ENCODE results near the gene ATP8B2. TPM values are rescaled to one million over a fixed set of nuclear protein-coding genes. Genes with fewer than 3 reads are reported as not detected.

ATP8B2 gene
- total RNA-seq, 1 donor from 2014 or later, result 35.2 TPM

DNA sequence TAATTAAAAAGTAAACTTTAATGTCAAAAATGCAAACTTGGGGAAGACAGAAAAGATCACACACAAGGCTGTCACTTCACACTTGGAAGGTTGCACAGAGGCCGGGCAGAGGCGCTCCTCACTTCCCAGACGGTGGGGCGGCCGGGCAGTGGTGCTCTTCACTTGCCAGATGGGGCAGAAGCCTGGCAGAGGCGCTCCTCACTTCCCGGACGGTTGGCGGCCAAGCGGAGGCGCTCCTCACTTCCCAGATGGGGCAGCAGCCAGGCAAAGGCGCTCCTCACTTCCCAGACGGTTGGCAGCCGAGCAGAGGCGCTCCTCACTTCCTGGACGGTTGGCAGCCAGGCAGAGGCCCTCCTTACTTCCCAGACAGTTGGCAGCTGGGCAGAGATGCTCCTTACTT is 54.0 kb downstream of the ATP8B2 start:
- Histone ChIP-seq H3K36me3 (no peaks in the 10 kb centered on the region), H3K27ac (no peak overlapping the region), H3K9me3 (no peaks in the 10 kb centered on the region), H3K4me1 (no peaks in the 10 kb centered on the region), H3K4me3 (no peak overlapping the region), H3K27me3 (no peaks in the 10 kb centered on the region)
- TF ChIP-seq, protein P1, sequence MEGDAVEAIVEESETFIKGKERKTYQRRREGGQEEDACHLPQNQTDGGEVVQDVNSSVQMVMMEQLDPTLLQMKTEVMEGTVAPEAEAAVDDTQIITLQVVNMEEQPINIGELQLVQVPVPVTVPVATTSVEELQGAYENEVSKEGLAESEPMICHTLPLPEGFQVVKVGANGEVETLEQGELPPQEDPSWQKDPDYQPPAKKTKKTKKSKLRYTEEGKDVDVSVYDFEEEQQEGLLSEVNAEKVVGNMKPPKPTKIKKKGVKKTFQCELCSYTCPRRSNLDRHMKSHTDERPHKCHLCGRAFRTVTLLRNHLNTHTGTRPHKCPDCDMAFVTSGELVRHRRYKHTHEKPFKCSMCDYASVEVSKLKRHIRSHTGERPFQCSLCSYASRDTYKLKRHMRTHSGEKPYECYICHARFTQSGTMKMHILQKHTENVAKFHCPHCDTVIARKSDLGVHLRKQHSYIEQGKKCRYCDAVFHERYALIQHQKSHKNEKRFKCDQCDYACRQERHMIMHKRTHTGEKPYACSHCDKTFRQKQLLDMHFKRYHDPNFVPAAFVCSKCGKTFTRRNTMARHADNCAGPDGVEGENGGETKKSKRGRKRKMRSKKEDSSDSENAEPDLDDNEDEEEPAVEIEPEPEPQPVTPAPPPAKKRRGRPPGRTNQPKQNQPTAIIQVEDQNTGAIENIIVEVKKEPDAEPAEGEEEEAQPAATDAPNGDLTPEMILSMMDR (IDR thresholded peaks at IDR 0.05), result no peak
- DNase-seq (peak; percentile 38), ATAC-seq (no peak)
- intact Hi-C loops (cut with DNase I), result no loop called here

DNA sequence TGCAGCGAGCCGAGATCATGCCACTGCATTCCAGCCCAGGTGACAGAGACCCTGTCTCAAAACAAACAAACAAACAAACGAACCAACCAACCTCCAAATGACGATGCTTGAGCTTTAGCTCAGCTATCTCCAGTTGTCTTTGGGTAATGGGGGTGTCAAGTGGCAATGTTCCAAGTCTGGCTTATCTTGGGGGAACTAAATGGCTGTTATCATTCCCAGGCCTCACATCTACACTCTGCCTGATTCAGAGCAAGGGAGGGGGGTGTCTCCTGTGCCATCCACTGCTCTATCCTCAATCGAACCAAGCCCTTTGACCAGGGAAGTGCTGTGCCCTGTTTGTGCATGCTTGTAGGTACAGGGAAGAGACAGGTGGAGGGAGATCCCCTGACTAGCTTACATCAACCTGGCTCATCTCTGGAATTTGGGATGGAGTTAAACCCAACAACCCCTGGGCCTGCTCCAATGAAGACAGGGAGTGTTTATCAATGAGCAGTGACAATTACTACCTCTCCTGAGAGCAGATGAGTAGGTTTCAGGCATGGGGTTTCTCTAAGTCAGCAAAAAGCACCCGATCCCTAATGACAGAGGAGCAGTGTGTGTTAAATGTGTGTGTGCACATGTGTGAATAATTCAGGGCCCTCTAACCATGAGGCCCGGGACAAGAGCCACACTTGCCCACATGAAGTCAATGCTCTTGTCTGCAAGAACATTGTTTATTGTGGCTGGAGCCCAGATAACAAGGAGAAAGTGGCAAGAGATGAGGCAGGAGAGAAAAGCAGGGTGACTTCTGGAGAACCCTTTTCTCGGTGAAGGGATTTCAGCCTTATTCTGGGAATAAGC is 59.5 kb downstream of the ATP8B2 start:
- H3K4me3 ChIP-seq, result no peak overlapping the region
- intact Hi-C loops (cut with DNase I), result no loop called here
- H3K4me1 ChIP-seq, result peaks cover 11% of the 10 kb centered on the region
- ATAC-seq (no peak), DNase-seq (peak; percentile 13)
- H3K9me3 ChIP-seq, result no peaks in the 10 kb centered on the region
- no peaks in the 10 kb centered on the region for H3K36me3 ChIP-seq
- peak overlapping the region; percentile 36 for H3K27ac ChIP-seq
- TF ChIP-seq, protein P1 (IDR thresholded peaks at IDR 0.05), result no peak
- H3K27me3 ChIP-seq, result no peaks in the 10 kb centered on the region

DNA sequence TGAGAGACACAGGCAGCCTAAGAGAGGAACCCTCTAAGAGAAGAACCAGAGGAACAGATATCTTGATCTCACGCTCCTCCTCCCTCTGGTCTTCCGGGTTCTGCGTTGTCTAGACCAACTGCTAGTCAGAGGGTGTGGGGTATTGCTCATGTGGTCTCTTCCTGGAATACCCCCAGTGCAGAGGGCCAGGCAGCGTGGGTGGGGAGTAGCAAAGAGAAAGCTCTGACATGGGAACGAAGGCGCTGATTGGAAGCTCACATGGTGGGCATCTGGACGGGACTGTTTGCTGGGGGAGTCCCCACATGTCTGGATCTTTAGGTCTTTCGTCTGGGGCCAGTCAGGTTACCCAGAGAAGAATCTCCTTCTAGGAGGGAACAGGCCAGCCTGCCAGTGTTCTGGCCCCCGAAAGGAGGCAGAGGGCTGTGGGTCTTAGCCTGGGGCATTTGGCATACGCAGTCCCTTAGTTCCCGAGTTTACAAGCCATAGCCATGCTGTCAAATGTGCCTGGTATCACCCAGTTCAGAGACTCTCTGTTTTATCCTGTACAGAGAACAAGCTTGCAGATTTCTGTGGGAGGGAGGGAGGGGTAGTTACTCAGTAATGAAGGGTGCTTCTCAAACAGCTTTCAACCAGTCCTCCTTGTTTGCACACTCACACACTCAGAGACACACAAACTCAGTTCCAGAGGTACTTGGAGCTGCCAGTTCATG is 61.5 kb downstream of the ATP8B2 start:
- H3K4me3 ChIP-seq, result no peak overlapping the region
- no peaks in the 10 kb centered on the region for H3K27me3 ChIP-seq
- H3K9me3 ChIP-seq, result no peaks in the 10 kb centered on the region
- peaks cover 11% of the 10 kb centered on the region for H3K4me1 ChIP-seq
- TF ChIP-seq, protein P1 (IDR thresholded peaks at IDR 0.05), result no peak
- intact Hi-C loops (cut with DNase I), result no loop called here
- ATAC-seq, result peak; percentile 93
- no peaks in the 10 kb centered on the region for H3K36me3 ChIP-seq
- peak; percentile 52 for DNase-seq
- peak overlapping the region; percentile 56 for H3K27ac ChIP-seq

DNA sequence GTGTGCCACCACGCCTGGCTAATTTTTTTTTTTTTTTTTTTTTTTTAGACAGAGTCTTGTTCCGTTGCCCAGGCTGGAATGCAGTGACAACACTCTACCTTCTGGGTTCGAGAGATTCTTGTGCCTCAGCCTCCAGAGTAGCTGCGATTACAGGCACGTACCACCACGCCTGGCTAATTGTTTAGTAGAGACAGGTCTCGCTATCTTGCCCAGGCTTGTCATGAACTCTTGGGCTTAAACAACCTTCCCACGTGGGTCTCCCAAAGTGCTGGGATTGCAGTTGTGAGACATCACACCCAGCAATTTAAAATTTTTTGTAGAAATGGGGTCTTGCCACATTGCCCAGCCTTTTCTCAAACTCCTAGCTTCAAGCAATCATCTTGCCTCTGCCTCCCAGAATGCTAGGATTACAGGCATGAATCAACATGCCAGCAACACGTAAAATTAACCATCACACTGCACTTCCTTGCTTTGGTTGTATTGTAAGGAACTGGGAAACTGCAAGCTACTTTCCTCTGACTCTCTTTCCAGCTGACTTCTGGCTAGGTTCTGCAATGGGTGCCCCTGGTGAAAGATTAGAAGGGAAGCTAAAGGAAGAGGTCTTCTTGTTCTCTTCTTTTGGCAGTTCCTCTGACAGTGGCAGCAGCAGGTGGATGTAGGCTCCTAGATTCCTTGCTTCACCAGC is 65.9 kb downstream of the ATP8B2 start:
- no peaks in the 10 kb centered on the region for H3K9me3 ChIP-seq
- no peaks in the 10 kb centered on the region for H3K27me3 ChIP-seq
- TF ChIP-seq, protein P1 (IDR thresholded peaks at IDR 0.05), result no peak
- intact Hi-C loops (cut with DNase I), result no loop called here
- peak; percentile 7 for DNase-seq
- ATAC-seq, result no peak
- H3K36me3 ChIP-seq, result no peaks in the 10 kb centered on the region
- peaks cover 8% of the 10 kb centered on the region for H3K4me1 ChIP-seq
- no peak overlapping the region for H3K27ac ChIP-seq
- no peak overlapping the region for H3K4me3 ChIP-seq

DNA sequence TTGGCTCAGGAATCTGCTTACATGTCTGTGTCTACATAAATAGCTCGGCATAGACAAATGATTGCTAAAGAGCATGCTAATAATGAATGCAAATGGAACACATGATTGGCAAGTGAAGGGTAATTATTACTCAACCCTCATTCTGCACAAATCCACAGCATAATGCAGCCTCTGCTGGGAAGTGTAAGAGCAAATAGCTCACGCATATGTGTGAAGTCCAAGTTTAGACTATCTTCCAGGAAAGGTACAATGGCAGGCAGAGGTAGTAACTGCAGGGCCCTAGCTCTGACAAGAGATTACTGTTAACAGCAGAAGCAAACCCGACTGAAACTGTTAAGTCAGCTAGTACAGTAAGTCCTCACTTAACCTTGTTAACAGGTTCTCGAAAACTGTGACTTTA is 72.8 kb downstream of the ATP8B2 start:
- H3K4me1 ChIP-seq, result no peaks in the 10 kb centered on the region
- intact Hi-C loops (cut with DNase I), result no loop called here
- DNase-seq, result no peak

More for the DNA sequence above, 72.8 kb downstream of the ATP8B2 start:
- TF ChIP-seq, protein P1 (IDR thresholded peaks at IDR 0.05), result no peak
- ATAC-seq, result no peak
- Histone ChIP-seq H3K27me3 (no peaks in the 10 kb centered on the region), H3K36me3 (no peaks in the 10 kb centered on the region), H3K9me3 (no peaks in the 10 kb centered on the region), H3K27ac (no peak overlapping the region), H3K4me3 (no peak overlapping the region)
